GM21825 (cell line): Measurements from ENCODE around the gene LANCL2.

Experiments used
- ATAC-seq: cut with Tn5 transposase; IDR thresholded peaks from one replicate; pipeline ENCODE4 v1.9.1; 2021; ENCODE audit warnings: mild to moderate bottlenecking, moderate library complexity; ENCODE audit not compliant: unreplicated experiment

The LANCL2 gene

GRCh38 chr7:55436457-55436856, 71.3 kb downstream of the LANCL2 start:
- no peak for ATAC-seq

- no peak for ATAC-seq
These were observed 72.2 kb downstream of the LANCL2 start for GRCh38 chr7:55437375-55437774.

DNA sequence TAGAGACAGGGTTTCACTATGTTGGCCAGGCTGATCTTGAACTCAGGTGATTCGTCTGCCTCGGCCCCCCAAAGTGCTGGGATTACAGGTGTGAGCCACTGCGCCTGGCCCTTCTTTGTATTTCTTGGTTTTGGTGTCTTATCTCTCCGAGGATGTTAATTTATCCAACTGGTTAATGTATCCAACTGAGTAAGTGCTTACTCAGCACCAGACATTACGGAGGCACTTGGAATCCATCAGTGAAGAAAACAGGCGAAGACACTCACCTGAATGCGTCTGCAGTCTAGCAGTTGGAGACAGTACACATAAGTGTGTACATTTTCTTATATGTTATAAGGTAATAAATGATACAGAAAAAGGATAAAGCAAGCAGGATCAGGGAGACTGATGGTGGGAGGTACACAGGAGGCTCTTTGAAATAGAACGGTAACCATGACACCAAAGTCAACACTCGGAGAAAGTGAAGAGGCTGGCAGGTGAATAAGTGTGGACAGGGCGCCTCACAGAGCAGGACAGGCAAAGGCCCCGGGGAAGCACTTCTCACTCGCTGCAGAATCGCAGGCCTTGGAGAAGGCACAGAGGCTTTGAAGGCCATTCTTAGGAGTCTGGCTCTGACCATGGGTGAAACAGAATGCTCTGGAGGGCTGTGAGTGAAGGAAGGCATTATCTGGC, 73.1 kb downstream of the LANCL2 start:
- no peak for ATAC-seq

- ATAC-seq: no peak
These were observed 73.8 kb downstream of the LANCL2 start for GRCh38 chr7:55438757-55439525.

- ATAC-seq: no peak
These were observed 74.5 kb downstream of the LANCL2 start for GRCh38 chr7:55439627-55440026.

- no peak for ATAC-seq
These were observed 75.0 kb downstream of the LANCL2 start for GRCh38 chr7:55440040-55440690.

GRCh38 chr7:55441002-55441401, 75.9 kb downstream of the LANCL2 start:
- no peak for ATAC-seq

- no peak for ATAC-seq
These were observed 76.8 kb downstream of the LANCL2 start for GRCh38 chr7:55441774-55442522.

DNA sequence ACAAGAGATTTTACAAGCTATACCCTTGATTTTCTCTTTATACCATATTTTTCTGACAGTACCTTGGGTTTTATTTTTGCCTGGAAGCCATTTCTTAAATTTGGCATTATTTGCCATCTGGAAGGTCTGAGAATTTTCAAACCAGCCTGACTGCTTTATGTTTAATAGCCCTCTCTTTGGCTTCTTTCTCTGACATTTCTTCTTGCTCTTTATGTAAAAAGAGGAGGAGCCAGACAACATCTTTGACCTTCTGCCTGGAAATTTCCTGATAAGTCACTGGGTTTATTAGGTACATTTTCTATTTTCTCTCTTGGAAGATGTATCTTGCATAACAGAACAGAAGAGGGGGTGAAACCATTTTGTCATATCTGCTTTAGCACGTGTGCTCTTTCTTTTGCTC, 79.6 kb downstream of the LANCL2 start:
- ATAC-seq: no peak

DNA sequence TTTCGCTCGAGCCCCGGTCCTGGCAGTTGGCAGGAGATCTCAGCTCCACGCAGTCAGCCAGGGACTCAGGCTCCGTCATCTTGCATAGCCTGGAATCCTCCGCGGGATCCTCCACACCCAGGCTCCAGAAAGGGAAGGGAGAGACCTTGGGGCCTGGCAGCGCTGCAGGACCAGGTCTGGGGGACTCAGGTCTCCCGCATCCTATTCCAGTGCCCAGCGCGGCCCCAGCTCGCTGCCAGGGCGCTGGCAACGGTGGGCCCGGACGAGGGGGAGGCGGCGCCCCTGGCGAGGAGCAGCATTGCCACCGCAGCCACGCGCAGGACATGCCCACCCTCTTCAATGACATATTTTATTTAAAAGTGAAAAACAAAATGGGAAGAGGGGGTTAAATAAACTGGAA, 83.4 kb downstream of the LANCL2 start:
- ATAC-seq: no peak

DNA sequence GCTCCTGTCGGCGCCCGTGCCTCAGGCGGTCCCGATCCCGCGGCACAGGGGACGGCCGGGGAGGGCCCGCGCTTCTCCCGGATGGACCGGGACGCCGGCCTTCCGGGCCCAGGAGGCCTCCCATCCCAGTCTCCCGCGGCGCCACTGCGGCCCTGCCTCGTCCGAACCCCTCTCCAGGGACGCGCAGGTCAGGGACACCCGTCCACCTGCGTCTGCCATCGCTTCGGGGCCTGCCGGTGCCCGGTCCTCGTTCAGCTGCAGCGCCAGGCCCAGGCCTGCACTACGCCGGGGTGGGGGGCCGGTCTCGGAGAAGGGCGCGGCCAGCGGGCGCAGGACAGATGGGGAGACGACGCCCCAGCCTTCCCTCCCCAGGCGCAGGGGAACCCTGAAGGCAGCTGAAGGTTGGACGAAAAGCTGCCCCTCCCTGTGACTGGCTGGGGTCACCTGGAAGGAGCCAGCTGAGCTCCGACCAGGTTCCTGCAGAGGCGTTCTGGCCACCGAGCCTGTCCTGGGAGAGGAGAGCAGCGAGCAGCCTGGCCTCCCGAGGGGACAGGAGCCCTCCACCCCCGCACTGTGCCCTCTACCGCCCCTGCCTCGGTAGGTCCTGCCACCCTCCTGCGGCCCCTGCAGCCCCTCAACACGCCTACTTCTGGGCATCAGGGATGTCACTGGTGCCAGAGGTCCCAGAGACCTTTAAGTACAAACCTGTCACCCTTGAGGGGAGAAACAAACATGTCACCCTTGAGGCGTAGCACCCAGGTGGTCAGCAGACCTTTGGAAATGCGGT, 84.3 kb downstream of the LANCL2 start:
- no peak for ATAC-seq

GRCh38 chr7:55449992-55450535, 84.9 kb downstream of the LANCL2 start:
- no peak for ATAC-seq

GRCh38 chr7:55452971-55453370, 87.8 kb downstream of the LANCL2 start:
- ATAC-seq: no peak

- no peak for ATAC-seq
These were observed 92.7 kb downstream of the LANCL2 start for GRCh38 chr7:55457801-55458200.

DNA sequence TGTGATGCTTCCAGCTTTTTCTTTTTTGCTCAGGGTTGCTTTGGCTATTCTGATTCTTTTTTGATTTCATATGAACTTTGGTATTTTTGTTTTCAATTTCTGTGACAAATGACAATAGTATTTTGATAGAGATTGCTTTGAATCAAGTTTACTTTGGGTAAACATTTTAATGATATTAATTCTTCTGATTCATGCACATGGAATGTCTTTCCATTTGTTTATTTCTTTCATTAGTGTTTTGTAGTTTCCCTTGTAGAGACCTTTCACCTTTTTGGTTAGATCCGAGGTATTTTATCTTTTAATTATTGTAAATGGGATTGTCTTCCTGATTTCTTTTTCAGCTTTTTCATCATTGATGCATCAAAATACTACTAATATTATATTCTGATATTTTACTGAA, 93.2 kb downstream of the LANCL2 start:
- ATAC-seq: no peak

GRCh38 chr7:55463686-55464262, 98.6 kb downstream of the LANCL2 start:
- ATAC-seq: no peak

DNA sequence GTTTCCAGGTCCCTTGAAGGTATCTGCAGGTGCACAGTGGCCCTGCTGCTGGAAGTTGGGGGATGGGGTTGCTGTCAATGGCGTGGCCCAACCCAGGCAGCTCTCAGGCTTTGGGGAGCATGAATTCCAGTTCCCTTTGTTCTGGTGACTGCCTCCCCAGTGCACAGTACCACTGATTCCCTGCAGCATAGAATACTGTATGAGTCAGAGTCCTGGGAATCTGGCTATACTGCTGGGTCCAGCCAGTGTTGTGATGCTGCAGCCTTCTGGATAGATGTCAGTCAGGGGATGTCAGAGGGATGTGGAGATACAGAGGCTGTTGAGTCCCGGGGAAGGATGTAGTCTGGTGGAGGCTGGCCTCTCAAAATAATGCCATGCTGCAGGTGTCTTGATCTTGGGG, 99.3 kb downstream of the LANCL2 start:
- ATAC-seq: no peak

- no peak for ATAC-seq
These were observed 100.6 kb downstream of the LANCL2 start for GRCh38 chr7:55465691-55466090.

DNA sequence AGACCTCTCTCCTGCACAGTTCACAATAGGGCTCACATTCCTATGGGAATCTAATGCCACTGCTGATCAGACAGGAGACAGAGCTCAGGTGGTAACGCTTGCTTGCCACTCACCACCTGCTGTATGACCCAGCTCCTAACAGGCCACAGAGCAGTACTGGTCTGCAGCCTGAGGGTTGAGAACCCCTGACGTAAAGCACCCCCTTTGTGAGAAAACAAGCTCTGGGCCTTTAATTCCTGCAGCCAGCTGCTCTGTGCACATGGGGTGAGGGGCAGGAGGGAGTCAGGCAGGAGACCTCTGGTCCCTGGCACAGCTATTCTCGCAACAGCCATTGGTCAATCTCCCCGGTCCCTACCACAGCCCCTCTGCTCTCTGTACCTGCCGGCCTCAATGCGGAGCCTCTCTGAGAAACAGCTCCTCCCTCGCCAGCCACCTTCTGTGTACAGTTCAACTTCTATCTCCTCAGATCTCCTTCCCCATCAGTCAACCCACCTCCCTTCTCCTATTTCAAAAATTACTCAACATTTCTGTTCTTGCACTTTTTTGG, 102.0 kb downstream of the LANCL2 start:
- no peak for ATAC-seq

GRCh38 chr7:55468495-55468894, 103.4 kb downstream of the LANCL2 start:
- no peak for ATAC-seq
